T-helper 1 cell treated with Interleukin-12 subunit alpha and Interleukin-12 subunit beta and Interleukin-4 antibody, amounts not matched to agents 30 ng/mL and 1 ng/mL, for 36 hours (primary cell): ENCODE results near the gene SUPT5H. TPM values are rescaled to one million over a fixed set of nuclear protein-coding genes. Genes with fewer than 3 reads are reported as not detected.
"Not testable (repeated sequence)": the region's sequence is repeated elsewhere in the genome, so short reads cannot be mapped to it uniquely, and the experiment has no call there.

ENCODE experiments used
- intact Hi-C: fragments of 100-400 bp; cut with micrococcal nuclease; formaldehyde crosslinking; loops from one replicate; pipeline ENCODE4 v1.15.1; 2024
- total RNA-seq: library from RNA; stranded (reverse); gene quantifications from 2 replicates; pipeline ENCODE4 v1.2.3, GENCODE V29; 2022

Gene SUPT5H
- total RNA-seq, 1 donor from 2014 or later: 172 TPM

DNA sequence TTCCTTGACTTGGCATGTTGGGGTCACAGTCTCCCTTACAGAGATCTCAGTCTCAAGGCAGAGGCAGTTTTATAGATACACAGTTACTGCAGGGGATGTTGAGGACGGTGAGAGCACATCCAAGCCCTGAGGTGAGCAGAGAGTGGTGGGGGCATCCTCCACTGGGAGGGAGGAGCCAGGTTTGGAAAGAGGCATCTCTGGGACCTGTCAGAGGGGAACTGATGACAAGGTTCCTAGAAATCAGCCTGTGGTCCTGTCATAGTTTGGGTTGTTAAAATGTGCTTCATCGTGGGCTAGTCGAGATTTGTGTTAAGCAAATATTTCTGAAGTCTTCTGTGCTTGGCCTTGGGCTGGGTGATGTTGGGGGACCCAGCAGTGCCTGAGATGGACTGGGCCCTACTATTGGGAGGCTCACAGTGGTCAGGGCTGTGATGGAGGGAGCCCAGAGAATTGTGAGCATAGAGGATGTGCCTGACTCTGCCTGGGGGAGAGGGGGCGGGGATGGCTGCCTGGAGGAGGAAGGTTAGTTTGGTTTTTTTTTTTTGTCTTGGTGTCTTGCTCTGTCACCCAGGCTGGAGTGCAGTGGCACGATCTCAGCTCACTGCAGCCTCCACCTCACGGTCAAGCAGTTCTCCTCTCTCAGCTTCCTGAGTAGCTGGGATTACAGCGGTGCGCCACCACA, 3.9 kb downstream of the SUPT5H start:
- intact Hi-C loops: loop anchor here (5.0 kb wide), 1 partner anchor 398 kb away; the partner anchor contains the start of gene FBL

DNA sequence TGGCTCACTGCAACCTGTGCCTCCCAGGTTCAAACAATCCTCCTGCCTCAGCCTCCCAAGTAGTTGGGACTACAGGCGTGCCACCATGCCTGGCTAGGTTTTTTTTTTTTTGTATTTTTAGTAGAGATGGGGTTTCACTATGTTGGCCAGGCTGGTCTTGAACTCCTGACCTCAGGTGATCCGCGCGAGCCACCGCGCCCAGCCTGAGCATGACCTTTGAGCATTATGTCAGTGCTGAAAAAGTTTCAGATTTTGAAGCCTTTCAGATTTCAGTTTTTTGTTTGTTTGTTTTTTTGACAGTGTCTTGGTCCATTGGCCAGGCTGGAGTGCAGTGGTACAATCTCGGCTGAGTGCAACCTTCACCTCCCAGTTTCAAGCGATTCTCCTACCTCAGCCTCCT, 5.9 kb downstream of the SUPT5H start:
- intact Hi-C loops: not testable (repeated sequence)

DNA sequence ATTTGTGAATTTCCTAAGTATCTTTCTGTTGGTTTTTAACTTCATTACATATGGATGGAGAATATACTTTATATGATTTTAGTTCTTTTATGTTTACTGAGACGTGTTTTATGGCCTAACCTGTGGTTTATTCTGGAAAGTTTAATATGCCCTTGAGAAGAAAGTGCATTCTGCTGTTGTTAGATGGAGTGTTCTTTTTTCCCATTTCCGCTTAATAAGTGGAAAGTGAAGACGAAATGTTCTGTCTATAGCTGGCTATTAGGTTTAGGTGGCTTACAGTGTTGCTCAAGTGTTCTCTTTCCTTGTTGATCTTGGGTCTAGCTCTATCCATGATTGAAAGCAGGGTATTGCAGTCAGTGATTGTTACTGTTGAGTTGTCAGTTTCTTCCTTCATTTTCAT, 18.0 kb downstream of the SUPT5H start:
- intact Hi-C loops: no loop called here

DNA sequence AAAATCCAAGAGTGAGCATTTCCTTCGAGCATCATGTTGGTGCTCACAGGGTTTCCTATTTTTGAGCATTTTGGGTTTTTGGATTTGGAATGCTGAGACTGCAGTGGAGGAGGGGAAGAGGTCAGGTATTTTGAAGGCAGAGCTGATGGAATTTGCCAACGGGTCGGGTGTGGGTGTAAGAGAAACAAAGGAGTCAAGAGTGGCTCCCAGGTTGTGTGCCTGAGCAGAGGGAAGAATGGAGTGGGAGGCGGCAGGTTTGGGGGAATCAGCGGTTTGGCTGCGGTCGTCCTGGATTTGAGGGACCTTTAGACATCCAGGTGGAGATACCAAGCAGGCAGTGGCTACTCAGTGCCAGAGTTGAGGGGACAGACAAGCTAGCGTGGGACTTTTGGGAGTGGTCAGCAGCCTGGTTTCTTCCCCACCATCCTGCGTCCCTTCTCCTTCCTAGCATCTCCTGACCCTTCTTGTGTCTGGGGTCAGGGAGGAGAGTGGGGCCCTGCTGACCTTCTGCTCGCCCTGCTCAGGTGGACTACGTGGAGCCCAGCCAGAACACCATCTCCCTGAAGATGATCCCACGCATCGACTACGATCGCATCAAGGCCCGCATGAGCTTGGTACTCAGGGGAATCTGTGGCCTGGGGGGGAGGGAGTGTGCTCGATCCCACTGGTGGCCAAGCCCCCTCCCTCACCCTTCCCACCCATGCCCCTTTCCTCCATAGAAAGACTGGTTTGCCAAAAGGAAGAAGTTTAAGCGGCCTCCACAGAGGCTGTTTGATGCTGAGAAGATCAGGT, 20.8 kb downstream of the SUPT5H start:
- intact Hi-C loops: no loop called here

DNA sequence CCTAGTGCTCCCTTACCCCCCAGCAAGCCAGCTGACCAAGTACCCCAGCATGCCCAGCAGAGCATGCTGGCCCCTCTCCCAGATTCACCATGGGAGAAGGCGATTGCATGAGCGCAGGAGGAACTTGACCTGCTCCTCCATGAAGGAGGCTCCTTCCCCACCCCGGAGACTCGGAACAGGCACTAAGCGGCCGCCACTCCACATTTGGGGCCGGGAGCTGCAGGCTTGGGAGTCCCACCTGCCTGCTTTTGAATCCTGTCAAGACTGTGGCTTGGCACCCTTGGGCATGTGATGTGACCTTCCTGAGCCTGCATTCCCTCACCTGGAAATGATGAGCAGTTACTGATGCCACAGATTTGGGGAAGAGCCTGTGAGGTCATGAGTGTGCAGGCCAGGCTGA, 22.6 kb downstream of the SUPT5H start:
- intact Hi-C loops: no loop called here

DNA sequence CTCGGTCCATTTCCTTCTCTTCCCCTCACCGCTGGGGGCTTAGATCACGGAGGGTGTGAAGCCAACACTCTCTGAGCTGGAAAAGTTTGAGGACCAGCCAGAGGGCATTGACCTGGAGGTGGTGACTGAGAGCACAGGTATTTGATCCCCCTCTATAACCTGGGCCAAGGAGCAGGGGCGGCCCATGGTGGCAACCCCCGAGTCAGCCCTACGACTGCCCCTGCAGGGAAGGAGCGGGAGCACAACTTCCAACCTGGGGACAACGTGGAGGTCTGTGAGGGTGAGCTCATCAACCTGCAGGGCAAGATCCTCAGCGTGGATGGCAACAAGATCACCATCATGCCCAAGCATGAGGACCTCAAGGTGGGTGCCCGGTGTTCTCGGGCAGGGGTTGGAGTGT, 23.7 kb downstream of the SUPT5H start:
- intact Hi-C loops: no loop called here

DNA sequence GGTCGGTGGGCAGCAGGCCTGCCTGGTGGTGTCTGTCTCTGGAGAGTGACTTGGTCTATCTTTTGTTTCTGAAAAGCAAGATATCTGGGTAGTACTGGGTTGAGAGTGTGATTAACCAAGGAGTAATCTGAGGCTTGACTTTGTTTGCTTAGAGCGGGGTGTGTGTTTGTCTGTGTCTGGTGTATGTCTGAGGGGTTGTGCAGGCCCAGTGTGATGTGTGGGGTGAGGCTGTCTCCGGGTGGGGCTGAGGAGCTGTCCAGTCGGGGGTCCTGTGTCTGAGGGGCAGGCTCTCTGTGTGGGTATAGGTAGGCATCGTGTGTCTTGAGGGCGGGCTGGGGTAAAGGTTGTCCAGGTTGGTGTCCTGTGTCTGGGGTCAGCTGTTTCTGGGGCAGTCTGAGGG, 24.2 kb downstream of the SUPT5H start:
- intact Hi-C loops: no loop called here

DNA sequence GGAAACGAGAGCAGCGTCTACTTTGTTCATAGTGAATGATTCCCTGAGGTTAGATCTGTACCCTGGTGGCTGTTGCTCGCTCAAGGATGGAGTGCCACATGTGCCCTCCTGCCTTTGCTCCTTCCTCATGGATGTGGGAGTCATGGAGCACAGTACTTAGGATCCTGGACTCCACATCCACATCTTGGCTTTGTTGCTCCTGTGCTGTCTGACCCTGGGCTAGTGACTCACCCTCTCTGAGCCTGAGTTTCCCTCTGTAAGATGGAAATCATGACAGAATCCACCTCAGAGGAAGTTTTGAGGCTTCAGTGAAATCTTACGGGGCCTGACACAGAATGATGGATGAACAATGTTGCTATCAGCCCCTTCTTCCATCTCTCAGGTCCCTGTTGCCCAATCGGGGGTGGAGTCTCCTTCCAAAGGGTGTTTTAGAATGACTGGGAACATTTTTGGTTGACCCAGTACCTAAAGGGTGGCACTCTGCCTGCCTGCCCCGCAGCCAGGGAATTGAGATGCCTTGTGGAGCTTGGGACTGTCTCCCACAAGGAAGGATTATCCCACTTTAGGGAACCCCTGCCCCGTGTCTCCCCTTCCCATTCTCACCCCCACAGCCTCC, 25.4 kb downstream of the SUPT5H start:
- intact Hi-C loops: no loop called here

DNA sequence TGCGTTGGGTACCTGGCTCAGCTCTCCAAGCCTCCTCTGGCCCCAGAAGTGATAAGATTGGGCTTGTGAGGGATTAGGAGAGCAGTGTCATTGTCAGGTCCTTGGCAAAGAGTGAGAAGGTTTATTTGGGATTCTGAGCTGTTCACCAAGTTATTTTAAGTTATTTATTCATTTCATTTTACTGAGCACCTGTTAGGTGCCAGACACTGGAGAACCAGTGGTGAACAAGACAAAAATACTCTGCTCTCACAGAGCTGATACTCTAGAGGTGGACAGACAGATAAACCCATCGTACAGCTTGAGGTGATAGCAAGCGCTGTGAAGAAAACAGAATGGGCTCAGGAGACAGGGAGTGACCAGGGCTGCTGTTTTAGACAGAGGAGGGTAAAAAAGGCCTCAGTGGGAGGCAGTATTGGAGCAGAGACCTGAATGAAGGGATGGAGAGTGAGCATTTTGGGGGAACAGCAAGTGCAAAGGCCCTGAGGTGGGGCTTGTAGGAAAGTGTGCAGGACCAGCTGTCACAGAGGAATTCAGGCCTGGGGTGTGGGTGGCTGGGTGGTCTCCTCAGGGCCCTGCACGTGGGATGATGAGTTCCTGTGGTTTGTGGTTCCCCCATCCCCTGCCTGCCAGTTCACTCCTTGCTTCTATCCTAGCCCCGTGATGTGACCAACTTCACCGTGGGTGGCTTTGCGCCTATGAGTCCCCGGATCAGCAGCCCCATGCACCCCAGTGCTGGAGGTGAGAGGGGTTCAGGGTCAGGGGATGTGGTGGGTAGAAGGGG, 26.6 kb downstream of the SUPT5H start:
- intact Hi-C loops: no loop called here

DNA sequence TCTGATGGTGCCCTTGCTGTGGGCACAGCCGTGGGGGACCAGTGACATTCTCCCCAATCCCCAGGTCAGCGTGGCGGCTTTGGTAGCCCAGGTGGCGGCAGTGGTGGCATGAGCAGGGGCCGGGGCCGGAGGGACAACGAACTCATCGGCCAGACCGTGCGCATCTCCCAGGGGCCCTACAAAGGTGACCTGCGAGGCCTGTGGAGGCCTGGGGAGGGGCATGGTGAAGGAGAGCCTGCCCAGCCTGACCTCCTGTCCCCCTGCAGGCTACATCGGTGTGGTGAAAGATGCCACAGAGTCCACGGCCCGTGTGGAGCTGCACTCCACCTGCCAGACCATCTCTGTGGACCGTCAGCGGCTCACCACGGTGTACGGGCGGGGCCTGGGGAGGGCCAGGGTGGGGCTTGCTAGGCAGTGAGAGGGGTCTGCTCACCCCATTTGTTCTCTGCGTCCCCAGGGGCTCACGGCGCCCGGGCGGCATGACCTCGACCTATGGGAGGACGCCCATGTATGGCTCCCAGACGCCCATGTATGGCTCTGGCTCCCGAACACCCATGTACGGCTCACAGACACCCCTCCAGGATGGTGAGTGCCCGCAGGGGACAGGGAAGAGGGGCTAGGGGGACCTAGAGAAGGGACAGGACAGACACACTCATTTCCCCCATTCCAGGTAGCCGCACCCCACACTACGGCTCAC, 27.5 kb downstream of the SUPT5H start:
- intact Hi-C loops: no loop called here

DNA sequence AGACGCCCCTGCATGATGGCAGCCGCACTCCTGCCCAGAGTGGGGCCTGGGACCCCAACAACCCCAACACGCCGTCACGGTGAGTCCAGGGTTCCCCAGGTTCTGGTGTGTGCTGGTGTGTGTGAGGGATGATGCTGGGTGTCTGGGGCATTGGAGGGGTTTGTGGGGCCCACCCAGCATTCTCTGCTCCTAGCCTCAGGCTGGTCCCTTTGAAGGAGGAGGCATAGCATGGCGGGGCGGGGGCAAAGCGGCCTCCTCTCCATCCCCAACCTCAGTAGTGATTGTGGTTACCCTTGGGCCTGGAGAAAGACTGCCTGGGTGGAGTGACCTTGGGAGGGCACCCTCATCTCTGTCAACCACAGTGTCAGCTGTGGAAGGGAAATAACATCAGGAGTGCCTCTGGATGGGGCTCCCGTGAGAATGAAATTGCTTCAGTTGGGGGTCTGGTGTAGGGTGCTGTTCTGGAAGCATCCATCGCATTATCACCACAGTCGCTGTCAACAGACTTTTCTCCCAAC, 28.1 kb downstream of the SUPT5H start:
- intact Hi-C loops: no loop called here

DNA sequence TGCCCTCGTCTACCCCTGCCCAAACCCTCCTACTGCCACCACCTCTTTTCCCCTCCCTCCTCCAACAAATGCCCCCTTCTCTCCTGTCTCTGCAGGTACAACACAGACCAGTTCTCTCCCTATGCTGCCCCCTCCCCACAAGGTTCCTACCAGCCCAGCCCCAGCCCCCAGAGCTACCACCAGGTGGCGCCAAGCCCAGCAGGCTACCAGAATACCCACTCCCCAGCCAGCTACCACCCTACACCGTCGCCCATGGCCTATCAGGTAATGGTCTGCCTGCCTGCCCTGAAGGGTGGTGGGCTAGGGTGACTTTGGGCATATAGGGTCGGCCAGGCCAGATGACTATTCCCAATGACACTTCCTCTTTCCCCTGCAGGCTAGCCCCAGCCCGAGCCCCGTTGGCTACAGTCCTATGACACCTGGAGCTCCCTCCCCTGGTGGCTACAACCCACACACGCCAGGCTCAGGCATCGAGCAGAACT, 28.8 kb downstream of the SUPT5H start:
- intact Hi-C loops: loop anchor here (1.0 kb wide), 3 partner anchors 29 to 198 kb away; partner anchors contain the start of genes EID2B and SUPT5H

DNA sequence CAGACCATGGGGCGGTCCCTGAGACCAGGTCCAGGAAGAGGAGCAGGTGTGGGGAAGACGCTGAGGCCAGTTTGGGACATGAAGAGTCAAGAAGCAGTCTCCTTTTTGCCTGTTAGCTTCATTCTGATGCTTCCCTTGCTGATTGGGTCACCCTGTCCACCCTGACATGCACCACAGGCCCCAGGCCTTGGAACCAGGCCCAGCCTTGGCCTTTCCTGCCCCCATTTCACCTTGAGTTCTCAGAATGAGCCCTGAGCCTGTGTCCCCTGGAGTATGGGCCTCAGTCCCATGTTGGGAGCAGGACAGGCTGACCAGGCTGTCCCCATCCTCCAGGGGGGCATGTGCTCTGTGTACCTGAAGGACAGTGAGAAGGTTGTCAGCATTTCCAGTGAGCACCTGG, 30.4 kb downstream of the SUPT5H start:
- intact Hi-C loops: no loop called here

DNA sequence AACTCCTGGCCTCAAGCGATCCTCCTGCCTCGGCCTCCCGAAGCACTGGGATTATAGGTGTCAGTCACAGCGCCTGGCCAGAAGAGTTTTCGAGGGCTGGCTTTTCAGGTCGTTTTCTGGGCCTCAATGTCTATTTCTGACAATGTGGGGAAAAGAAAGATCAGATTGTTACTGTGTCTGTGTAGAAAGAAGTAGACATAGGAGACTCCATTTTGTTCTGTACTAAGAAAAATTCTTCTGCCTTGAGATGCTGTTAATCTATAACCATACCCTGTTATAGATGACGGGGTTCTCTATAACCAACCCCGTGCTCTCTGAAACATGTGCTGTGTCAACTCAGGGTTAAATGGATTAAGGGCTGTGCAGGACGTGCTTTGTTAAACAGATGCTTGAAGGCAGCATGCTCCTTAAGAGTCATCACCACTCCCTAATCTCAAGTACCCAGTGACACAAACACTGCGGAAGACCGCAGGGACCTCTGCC, 34.0 kb downstream of the SUPT5H start:
- intact Hi-C loops: not testable (repeated sequence)

DNA sequence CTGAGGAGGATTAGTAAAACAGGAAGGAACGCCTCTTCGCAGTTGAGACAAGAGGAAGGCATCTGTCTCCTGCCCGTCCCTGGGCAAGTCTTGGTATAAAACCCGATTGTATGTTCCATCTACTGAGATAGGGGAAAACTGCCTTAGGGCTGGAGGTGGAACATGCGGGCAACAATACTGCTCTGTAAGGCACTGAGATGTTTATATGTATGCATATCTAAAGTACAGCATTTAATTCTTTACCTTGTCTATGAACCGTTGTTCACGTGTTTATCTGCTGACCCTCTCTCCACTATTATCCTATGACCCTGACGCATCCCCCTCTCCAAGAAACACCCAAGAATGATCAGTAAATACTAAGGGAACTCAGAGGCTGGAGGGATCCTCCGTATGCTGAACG, 34.5 kb downstream of the SUPT5H start:
- intact Hi-C loops: loop anchor here (1.0 to 2.0 kb wide), 8 partner anchors 21 to 354 kb away; partner anchors contain the start of genes DYRK1B, EID2, EID2B and MED29

DNA sequence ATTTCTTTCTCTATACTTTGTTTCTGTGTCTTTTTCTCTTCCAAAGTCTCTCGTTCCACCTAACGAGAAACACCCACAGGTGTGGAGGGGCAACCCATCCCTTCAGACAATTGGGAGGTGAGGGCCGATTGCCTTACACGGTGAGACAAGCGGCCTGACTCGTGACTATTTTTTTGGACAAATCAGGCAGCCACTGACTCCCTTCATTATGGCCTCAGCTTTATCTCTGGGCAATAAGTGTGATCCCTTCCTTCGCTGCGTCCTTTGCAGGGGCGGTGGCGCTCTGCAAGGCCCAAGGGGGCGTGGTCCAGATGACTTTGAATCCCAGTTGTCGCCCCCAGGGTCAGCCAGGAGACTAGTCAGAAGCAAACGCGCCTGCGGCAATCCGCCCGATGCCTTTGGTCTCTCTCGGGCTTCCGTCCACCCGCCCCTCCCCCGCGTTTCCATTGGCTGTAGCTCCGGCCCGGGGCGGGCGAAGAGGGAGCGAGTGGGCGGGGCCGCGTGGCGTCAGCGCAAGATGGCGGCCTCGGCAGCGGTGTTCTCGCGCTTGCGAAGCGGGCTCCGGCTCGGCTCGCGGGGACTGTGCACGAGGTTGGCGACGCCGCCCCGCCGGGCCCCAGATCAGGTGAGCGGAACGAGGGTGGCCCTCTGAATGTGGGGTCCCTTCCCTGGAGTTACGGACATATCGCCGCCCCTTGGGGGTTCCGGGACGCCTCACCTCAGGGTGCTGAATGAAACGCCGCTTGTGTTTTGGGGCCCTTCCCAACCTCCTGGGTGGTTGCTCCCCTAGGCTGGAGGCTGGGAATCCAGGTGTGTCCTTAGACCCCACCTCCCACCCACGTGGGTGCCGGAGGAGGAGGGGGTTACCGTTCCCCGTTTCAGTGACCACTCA, 35.2 kb downstream of the SUPT5H start, which contains the start of gene TIMM50:
TSS of gene TIMM50 (plus strand) at position 502 of the 892 bp plus-strand sequence. CDS start at position 518, 16 bp downstream.
- intact Hi-C loops: loop anchor here (1.0 to 2.0 kb wide), 8 partner anchors 20 to 354 kb away; partner anchors contain the start of genes DYRK1B, EID2, EID2B and MED29

DNA sequence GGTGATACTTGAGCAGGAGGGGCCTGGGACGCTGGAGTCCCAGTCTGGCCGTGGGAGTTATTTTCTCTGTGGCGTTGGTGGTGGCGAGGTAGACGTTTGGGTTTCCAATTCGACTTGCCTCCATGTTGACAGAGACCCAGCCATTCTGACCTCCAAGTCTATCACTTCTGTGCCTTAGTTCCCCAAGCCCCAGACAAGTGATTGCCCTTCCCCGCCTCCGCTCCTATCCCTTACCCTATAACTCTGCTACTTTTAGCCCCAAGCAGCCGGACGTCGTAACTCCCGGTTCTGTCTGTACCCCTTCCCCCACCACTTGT, 35.8 kb downstream of the SUPT5H start:
- intact Hi-C loops: loop anchor here (2.0 kb wide), 3 partner anchors 20 to 90 kb away; partner anchors contain the start of genes MED29, PAF1 and PLEKHG2

DNA sequence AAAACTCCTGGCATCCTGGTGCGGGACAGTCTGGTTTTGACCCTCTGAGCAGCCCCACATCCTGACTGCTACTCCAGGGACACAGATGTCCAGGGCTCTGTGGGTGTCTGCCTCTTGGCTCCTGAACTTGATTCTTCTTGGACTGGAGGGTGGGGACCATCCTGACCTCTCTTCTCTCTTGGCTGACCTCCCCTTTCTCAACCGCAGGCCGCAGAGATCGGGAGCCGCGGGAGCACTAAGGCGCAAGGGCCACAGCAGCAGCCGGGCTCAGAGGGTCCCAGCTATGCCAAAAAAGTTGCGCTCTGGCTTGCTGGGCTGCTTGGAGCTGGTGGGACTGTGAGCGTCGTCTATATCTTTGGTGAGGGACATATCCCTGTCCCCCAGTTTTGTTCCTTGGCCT, 36.3 kb downstream of the SUPT5H start:
- intact Hi-C loops: loop anchor here (2.0 kb wide), 3 partner anchors 19 to 91 kb away; partner anchors contain the start of genes MED29, PAF1 and PLEKHG2

DNA sequence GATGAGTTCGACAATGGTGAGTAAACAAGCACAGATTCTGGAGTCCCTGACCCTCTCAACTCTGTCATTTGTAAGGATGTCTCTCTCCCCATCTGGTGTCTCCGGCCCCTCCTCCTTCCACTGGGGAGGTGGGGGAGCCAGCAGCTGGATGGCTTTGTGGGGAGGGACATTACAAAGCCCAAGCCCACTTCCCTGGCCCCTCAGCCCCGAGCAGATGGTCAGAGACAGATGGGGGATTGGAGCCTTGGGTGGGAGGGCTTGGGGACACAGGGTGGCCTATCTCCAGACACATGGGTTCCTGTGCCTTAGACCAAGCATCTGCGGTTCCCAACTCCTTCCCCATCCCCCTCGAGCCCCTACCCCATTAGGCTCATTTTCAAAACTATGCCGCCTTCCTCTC, 37.8 kb downstream of the SUPT5H start:
- intact Hi-C loops: no loop called here
